GM06990 (cell line): ENCODE measurements around the gene PMEPA1.

Experiments used
- DNase-seq: peaks from one replicate; pipeline ENCODE4 v3.0.0-alpha.2; 2011; ENCODE audit not compliant: insufficient read length; ENCODE audit errors: extremely low read depth
- H3K27me3 ChIP-seq: replicated peaks from 2 replicates; pipeline ENCODE4 v1.6.0; 2011; ENCODE audit warnings: low read length; ENCODE audit not compliant: control insufficient read depth, insufficient read depth
- H3K36me3 ChIP-seq: 2 replicates; pipeline ENCODE4 v1.5.1; 2011; ENCODE audit warnings: low read length; ENCODE audit not compliant: control insufficient read depth, insufficient read depth
- H3K4me3 ChIP-seq: replicated peaks from 2 replicates; pipeline ENCODE4 v1.5.1; 2011; ENCODE audit warnings: low read depth, mild to moderate bottlenecking, control low read depth, low read length
- TF ChIP-seq, protein P1 (sequence below): IDR thresholded peaks from 2 replicates; pipeline ENCODE4 v1.5.1; 2011; ENCODE audit warnings: low read length, control low read depth, mild to moderate bottlenecking, inconsistent platforms; ENCODE audit not compliant: insufficient read depth, poor library complexity, severe bottlenecking

PMEPA1 gene

DNA sequence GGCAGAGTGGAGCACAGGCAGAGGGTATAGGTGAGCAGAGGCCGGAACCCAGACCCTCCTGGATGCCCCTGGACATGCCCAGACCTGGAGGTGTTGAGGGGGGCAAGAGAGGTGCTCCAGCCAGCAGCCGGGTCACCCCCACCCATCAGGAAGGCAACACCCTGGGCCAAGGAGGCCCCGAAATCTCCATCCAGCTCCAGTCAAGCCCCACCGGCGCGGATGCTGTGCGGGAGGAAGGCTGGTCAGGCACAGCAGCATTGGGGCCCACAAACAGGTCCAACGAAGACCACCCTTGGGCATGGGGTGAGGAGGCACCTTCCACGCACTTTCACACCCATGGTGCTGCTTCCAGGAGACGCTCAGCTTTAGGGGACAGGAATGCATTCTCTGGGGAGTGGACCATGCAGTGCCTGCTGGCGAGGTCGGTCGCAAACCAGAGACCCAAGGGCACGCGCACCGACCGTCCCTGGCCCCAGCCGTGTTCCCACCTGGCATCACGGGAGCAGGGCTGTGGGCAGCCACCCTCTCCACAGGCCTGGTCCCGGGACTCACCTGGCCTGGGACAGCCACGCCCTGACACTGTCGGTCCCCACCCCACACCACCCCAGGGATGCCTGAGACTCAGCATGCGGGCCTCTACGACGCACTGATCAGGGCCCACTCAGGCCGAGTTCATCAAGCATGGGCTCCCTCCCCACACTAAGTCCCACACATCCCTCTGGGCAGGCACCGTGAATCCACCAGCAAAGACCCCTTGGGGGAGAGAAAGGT, 45.9 kb downstream of the PMEPA1 start:
- H3K27me3 ChIP-seq, result no peaks in the 10 kb centered on the region; the same call in 1 of the 2 replicates
- DNase-seq, result no peak
- no peak overlapping the region for H3K4me3 ChIP-seq
- H3K36me3 ChIP-seq, result no peaks in the 10 kb centered on the region
- TF ChIP-seq, protein P1, sequence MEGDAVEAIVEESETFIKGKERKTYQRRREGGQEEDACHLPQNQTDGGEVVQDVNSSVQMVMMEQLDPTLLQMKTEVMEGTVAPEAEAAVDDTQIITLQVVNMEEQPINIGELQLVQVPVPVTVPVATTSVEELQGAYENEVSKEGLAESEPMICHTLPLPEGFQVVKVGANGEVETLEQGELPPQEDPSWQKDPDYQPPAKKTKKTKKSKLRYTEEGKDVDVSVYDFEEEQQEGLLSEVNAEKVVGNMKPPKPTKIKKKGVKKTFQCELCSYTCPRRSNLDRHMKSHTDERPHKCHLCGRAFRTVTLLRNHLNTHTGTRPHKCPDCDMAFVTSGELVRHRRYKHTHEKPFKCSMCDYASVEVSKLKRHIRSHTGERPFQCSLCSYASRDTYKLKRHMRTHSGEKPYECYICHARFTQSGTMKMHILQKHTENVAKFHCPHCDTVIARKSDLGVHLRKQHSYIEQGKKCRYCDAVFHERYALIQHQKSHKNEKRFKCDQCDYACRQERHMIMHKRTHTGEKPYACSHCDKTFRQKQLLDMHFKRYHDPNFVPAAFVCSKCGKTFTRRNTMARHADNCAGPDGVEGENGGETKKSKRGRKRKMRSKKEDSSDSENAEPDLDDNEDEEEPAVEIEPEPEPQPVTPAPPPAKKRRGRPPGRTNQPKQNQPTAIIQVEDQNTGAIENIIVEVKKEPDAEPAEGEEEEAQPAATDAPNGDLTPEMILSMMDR, result no peak

- no peak for DNase-seq
- TF ChIP-seq, protein P1, result no peak
- Histone ChIP-seq H3K36me3 (no peaks in the 10 kb centered on the region), H3K4me3 (no peak overlapping the region), H3K27me3 (no peaks in the 10 kb centered on the region; the same call in 1 of the 2 replicates)
Observed at GRCh38 chr20:57663241-57663640, 46.6 kb downstream of the PMEPA1 start.

DNA sequence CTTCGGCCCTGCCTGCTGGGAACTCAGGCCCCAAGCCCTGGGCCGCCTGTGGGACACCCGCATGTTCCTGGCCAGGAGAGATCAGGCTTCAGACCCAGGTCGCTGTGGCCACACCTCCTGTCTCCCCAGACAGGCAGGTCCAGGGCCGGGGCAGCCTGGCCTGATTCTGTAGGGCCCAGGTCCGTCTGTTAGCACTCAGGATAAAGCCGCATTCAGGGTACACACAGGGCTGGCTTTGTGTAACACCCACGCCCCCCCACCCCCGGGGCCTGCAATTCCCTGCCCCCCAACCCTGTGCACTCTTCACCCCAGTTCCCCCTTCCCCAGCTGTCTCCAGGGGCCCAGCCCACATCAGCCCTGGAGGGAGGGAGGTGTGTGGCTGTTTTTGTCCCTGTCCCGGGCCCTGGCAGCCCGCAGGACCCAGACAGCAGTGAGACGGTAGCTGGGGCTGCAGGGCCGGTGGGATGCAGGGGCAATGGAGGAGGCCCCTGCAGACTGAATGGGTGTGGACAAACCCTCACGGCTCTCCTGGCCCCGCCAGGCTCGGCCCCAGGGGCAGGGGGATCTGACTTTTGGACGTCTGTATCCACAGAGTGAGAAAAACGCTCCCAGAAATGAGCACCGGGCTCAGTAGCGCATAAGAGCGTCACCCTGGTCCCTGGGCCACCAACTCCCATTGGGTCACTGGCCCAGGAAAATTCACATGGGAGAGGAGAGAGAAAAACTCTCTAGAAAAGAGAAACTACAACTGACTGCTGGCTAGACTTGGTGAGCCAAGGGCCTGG, 47.2 kb downstream of the PMEPA1 start:
- Histone ChIP-seq H3K4me3 (no peak overlapping the region), H3K27me3 (no peaks in the 10 kb centered on the region; the same call in 1 of the 2 replicates), H3K36me3 (no peaks in the 10 kb centered on the region)
- TF ChIP-seq, protein P1, result no peak
- DNase-seq, result no peak

GRCh38 chr20:57661746-57662455, 47.9 kb downstream of the PMEPA1 start:
- TF ChIP-seq, protein P1, result no peak
- Histone ChIP-seq H3K27me3 (no peaks in the 10 kb centered on the region), H3K36me3 (no peaks in the 10 kb centered on the region), H3K4me3 (no peak overlapping the region)
- no peak for DNase-seq

DNA sequence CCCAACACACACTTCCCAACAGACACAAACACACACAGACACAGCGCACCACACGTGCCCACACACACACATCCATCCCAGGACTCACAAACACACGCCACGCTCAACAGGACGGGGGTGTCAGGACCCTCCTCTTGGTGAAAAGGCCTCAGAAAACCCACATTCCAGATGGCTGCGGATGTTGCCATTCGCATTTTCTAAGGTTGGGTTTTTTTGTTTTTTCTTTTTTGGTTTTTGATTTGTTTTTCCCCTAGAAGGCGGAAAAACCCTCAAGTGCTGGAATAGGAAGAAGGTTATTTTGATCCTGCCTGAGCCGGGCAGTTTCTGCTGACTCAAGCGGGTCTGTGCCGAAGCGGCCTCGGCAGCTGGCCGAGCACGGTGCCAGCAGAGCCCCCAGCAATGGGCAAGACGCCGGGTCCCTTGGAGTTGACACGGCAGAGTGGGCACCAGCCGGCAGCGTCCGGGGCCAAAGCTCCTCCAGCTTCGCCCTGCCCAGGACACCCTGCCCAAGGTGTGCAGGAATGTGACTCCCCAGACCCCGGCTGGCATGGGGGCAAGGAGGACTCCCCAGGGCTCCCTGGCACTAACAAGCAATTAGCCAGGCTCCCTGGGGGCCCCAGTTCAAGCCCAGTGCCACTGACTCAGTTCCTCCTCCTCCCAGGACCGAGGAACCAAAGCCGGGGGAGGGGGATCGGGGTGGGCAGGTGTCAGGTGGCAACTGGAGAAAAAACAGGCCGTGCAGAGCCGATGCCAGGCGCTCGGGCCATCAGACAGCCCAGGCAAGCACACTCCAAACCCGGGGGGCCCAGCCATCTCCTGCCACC, 48.7 kb downstream of the PMEPA1 start:
- Histone ChIP-seq H3K36me3 (no peaks in the 10 kb centered on the region), H3K27me3 (no peaks in the 10 kb centered on the region), H3K4me3 (no peak overlapping the region)
- TF ChIP-seq, protein P1, result no peak
- no peak for DNase-seq
